Measurements from ENCODE around the gene BTN2A1. TPM values are rescaled to one million over a fixed set of nuclear protein-coding genes. Genes with fewer than 3 reads are reported as not detected.

Gene BTN2A1
- polyA plus RNA-seq, 1 of the 3 experiments (the other 2 are of a cell fraction), result 21.2 TPM

DNA sequence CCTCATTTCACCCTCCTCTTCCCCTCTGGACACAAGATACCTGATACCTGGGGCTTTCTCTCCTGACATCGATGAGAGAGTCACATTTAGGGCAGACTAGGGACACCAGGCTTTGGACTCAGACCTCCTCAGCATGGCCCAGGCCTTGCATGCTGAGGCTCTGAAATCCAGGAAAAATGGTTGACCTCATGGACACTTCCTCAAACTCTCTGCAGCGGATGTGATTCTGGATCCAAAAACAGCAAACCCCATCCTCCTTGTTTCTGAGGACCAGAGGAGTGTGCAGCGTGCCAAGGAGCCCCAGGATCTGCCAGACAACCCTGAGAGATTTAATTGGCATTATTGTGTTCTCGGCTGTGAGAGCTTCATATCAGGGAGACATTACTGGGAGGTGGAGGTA is 44.8 kb upstream of the BTN2A1 start:
- Histone ChIP-seq H3K4me2 (no peak overlapping the region), H2AFZ (ENCODE audit: low read depth) (no peak overlapping the region)

More for the DNA sequence above, 44.8 kb upstream of the BTN2A1 start:
- TF ChIP-seq MEF2A (IDR thresholded peaks at IDR 0.05; ENCODE audit: borderline replicate concordance, low read depth) (no peak), TCF12 (IDR thresholded peaks at IDR 0.05) (no peak), EZH2phosphoT487 (IDR thresholded peaks at IDR 0.05; ENCODE audit: borderline replicate concordance, low read depth) (no peak), FOXJ3 (CRISPR knock-in tag; IDR thresholded peaks at IDR 0.05) (no peak), RCOR1 (IDR thresholded peaks at IDR 0.05; ENCODE audit: low read length) (no peak), MXI1 (IDR thresholded peaks at IDR 0.05; ENCODE audit: low read depth, low read length) (no peak), EP300 (IDR thresholded peaks at IDR 0.05; ENCODE audit: borderline replicate concordance in 1 of 2, low read depth in 1 of 2, low read length in 1 of 2) (no peak)
- TF ChIP-seq, protein P1, sequence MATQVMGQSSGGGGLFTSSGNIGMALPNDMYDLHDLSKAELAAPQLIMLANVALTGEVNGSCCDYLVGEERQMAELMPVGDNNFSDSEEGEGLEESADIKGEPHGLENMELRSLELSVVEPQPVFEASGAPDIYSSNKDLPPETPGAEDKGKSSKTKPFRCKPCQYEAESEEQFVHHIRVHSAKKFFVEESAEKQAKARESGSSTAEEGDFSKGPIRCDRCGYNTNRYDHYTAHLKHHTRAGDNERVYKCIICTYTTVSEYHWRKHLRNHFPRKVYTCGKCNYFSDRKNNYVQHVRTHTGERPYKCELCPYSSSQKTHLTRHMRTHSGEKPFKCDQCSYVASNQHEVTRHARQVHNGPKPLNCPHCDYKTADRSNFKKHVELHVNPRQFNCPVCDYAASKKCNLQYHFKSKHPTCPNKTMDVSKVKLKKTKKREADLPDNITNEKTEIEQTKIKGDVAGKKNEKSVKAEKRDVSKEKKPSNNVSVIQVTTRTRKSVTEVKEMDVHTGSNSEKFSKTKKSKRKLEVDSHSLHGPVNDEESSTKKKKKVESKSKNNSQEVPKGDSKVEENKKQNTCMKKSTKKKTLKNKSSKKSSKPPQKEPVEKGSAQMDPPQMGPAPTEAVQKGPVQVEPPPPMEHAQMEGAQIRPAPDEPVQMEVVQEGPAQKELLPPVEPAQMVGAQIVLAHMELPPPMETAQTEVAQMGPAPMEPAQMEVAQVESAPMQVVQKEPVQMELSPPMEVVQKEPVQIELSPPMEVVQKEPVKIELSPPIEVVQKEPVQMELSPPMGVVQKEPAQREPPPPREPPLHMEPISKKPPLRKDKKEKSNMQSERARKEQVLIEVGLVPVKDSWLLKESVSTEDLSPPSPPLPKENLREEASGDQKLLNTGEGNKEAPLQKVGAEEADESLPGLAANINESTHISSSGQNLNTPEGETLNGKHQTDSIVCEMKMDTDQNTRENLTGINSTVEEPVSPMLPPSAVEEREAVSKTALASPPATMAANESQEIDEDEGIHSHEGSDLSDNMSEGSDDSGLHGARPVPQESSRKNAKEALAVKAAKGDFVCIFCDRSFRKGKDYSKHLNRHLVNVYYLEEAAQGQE (IDR thresholded peaks at IDR 0.05; ENCODE audit: low read depth, low read length), result no peak
- TF ChIP-seq, protein P2, sequence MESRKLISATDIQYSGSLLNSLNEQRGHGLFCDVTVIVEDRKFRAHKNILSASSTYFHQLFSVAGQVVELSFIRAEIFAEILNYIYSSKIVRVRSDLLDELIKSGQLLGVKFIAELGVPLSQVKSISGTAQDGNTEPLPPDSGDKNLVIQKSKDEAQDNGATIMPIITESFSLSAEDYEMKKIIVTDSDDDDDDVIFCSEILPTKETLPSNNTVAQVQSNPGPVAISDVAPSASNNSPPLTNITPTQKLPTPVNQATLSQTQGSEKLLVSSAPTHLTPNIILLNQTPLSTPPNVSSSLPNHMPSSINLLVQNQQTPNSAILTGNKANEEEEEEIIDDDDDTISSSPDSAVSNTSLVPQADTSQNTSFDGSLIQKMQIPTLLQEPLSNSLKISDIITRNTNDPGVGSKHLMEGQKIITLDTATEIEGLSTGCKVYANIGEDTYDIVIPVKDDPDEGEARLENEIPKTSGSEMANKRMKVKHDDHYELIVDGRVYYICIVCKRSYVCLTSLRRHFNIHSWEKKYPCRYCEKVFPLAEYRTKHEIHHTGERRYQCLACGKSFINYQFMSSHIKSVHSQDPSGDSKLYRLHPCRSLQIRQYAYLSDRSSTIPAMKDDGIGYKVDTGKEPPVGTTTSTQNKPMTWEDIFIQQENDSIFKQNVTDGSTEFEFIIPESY (IDR thresholded peaks at IDR 0.05; ENCODE audit: borderline replicate concordance, low read depth), result no peak
- TF ChIP-seq, protein P3, sequence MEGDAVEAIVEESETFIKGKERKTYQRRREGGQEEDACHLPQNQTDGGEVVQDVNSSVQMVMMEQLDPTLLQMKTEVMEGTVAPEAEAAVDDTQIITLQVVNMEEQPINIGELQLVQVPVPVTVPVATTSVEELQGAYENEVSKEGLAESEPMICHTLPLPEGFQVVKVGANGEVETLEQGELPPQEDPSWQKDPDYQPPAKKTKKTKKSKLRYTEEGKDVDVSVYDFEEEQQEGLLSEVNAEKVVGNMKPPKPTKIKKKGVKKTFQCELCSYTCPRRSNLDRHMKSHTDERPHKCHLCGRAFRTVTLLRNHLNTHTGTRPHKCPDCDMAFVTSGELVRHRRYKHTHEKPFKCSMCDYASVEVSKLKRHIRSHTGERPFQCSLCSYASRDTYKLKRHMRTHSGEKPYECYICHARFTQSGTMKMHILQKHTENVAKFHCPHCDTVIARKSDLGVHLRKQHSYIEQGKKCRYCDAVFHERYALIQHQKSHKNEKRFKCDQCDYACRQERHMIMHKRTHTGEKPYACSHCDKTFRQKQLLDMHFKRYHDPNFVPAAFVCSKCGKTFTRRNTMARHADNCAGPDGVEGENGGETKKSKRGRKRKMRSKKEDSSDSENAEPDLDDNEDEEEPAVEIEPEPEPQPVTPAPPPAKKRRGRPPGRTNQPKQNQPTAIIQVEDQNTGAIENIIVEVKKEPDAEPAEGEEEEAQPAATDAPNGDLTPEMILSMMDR (IDR thresholded peaks at IDR 0.05), result no peak
- Histone ChIP-seq H3K9me3 (no peaks in the 10 kb centered on the region), H3K4me3 (ENCODE audit: low read depth in 2 of 2, low read length in 1 of 2) (no peak overlapping the region), H3K79me2 (ENCODE audit: insufficient read depth) (no peaks in the 10 kb centered on the region), H3K27ac (ENCODE audit: low read depth in 2 of 2, low read length in 1 of 2) (no peak overlapping the region), H3K9me2 (no peaks in the 10 kb centered on the region), H3K4me1 (ENCODE audit: control insufficient read depth in 1 of 2, insufficient read depth in 2 of 2, low read depth in 1 of 2, low read length in 1 of 2) (peaks cover 0 to under 1% of the 10 kb centered on the region in 2 experiments; a peak in 2 of 4 replicates), H3K9ac (no peak overlapping the region), H3K36me3 (replicated peaks in 1 of 2; ENCODE audit: control insufficient read depth in 1 of 2, insufficient read depth in 2 of 2, low read length in 1 of 2) (peaks cover 0 to 28% of the 10 kb centered on the region in 2 experiments), H3K27me3 (ENCODE audit: insufficient read depth) (no peaks in the 10 kb centered on the region), H3F3A (replicated peaks; ENCODE audit: insufficient read depth) (no peaks in the 10 kb centered on the region), H4K20me1 (ENCODE audit: insufficient read depth) (no peaks in the 10 kb centered on the region)
- ChIA-PET POLR2A (no interaction called here), CTCF (interaction anchor here (1.1 kb wide), 1 partner anchor 8 kb away, joined by 3 read pairs; no protein-coding TSS in a partner anchor)
- WGBS (ENCODE audit: low lambda C conversion rate), result 90% methylated on average over 2 of the region's 4 CpGs
- no peak for DNase-seq
